Measurements from ENCODE around the gene GCK.
"Not testable (repeated sequence)": the region's sequence is repeated elsewhere in the genome, so short reads cannot be mapped to it uniquely, and the experiment has no call there.

Gene GCK

GRCh38 chr7:44201813-44202212 is 12.6 kb upstream of the GCK start:
- DNase-seq (ENCODE audit: low read depth): no peak

- DNase-seq (ENCODE audit: low read depth): peak; percentile 92
These were observed 11.6 kb upstream of the GCK start, which contains the start of gene YKT6 for GRCh38 chr7:44200699-44201461. YKT6 (plus strand) TSS chr7:44200978; CDS start chr7:44201136, 158 bp downstream.

GRCh38 chr7:44200163-44200562 is 10.9 kb upstream of the GCK start:
- not testable (repeated sequence) for DNase-seq (ENCODE audit: low read depth)

- DNase-seq (ENCODE audit: low read depth): no peak
These were observed 8.2 kb upstream of the GCK start for GRCh38 chr7:44197474-44197873.

- no peak for DNase-seq (ENCODE audit: low read depth)
These were observed 7.2 kb upstream of the GCK start for GRCh38 chr7:44196450-44196872.

GRCh38 chr7:44195889-44196288 is 6.7 kb upstream of the GCK start:
- DNase-seq (ENCODE audit: low read depth): no peak

- DNase-seq (ENCODE audit: low read depth): no peak
These were observed 5.4 kb upstream of the GCK start for GRCh38 chr7:44194562-44195145.

- DNase-seq (ENCODE audit: low read depth): peak; percentile 13
These were observed 4.8 kb upstream of the GCK start for GRCh38 chr7:44194069-44194468.

GRCh38 chr7:44193011-44193802 is 4.0 kb upstream of the GCK start:
- no peak for DNase-seq (ENCODE audit: low read depth)

- no peak for DNase-seq (ENCODE audit: low read depth)
These were observed 1.9 kb upstream of the GCK start for GRCh38 chr7:44191171-44191570.

- no peak for DNase-seq (ENCODE audit: low read depth)
These were observed 994 bp upstream of the GCK start for GRCh38 chr7:44189993-44190872.

GRCh38 chr7:44188480-44189225 is 586 bp downstream of the GCK start:
- DNase-seq (ENCODE audit: low read depth): no peak

GRCh38 chr7:44187636-44188416 is 1.4 kb downstream of the GCK start:
- no peak for DNase-seq (ENCODE audit: low read depth)

- DNase-seq (ENCODE audit: low read depth): no peak
These were observed 2.5 kb downstream of the GCK start for GRCh38 chr7:44186736-44187135.

- DNase-seq (ENCODE audit: low read depth): no peak
These were observed 3.5 kb downstream of the GCK start for GRCh38 chr7:44185729-44186128.

- DNase-seq (ENCODE audit: low read depth): no peak
These were observed 4.3 kb downstream of the GCK start for GRCh38 chr7:44184873-44185446.

GRCh38 chr7:44184206-44184872 is 4.9 kb downstream of the GCK start:
- no peak for DNase-seq (ENCODE audit: low read depth)

- no peak for DNase-seq (ENCODE audit: low read depth)
These were observed 5.9 kb downstream of the GCK start for GRCh38 chr7:44183386-44183785.

GRCh38 chr7:44182827-44183226 is 6.4 kb downstream of the GCK start:
- no peak for DNase-seq (ENCODE audit: low read depth)
